Neural cell (in vitro differentiated cells): ENCODE results near the gene POU3F3. TPM values are rescaled to one million over a fixed set of nuclear protein-coding genes. Genes with fewer than 3 reads are reported as not detected.

Source experiments
- H2AFZ ChIP-seq: fragments of 200-600, 300-800 bp; sonication (generic), shearing (Covaris generic); 2 replicates; pipeline ENCODE4 v1.6.0; 2014; ENCODE audit warnings: low read depth, mild to moderate bottlenecking, antibody characterized with exemption, low read length, moderate library complexity
- H3F3A ChIP-seq: fragments of 200-600 bp; shearing (Covaris generic); 2 replicates; pipeline ENCODE4 v1.6.1; 2016; ENCODE audit warnings: mild to moderate bottlenecking, moderate library complexity, mixed read lengths, antibody characterized with exemption, low read length; ENCODE audit not compliant: insufficient read depth, poor library complexity, severe bottlenecking
- H3K27ac ChIP-seq: fragments of 200-600, 300-800 bp; sonication (generic), shearing (Covaris generic); 2 replicates; pipeline ENCODE4 v1.5.1; 2014; ENCODE audit warnings: mild to moderate bottlenecking, low read length, moderate library complexity
- H3K27me3 ChIP-seq: fragments of 300-800, 200-600 bp; sonication (generic), shearing (Covaris generic); 2 replicates; pipeline ENCODE4 v1.6.0; 2014; ENCODE audit warnings: mild to moderate bottlenecking, low read depth, low read length, moderate library complexity; ENCODE audit not compliant: insufficient read depth
- H3K36me3 ChIP-seq: fragments of 300-800, 200-600 bp; sonication (generic), shearing (Covaris generic); 2 replicates; pipeline ENCODE4 v1.5.1; 2014; ENCODE audit warnings: mild to moderate bottlenecking, antibody characterized with exemption, low read length, moderate library complexity; ENCODE audit not compliant: insufficient read depth
- H3K4me2 ChIP-seq: fragments of 300-800, 200-600 bp; sonication (generic), shearing (Covaris generic); 2 replicates; pipeline ENCODE4 v1.6.0; 2014; ENCODE audit warnings: mild to moderate bottlenecking, low read length
- H3K4me3 ChIP-seq: fragments of 300-800, 200-600 bp; sonication (generic), shearing (Covaris generic); 2 replicates; pipeline ENCODE4 v1.5.1; 2014; ENCODE audit warnings: mild to moderate bottlenecking, low read length, moderate library complexity
- H3K79me2 ChIP-seq: fragments of 200-600 bp; shearing (Covaris generic); replicated peaks from 2 replicates; pipeline ENCODE4 v1.6.0; 2014; ENCODE audit warnings: mild to moderate bottlenecking, low read length, moderate library complexity; ENCODE audit not compliant: insufficient read depth
- H3K9ac ChIP-seq: fragments of 300-800, 200-600 bp; sonication (generic), shearing (Covaris generic); 2 replicates; pipeline ENCODE4 v1.6.1; 2016; ENCODE audit warnings: mild to moderate bottlenecking, low read length, mixed read lengths
- H3K9me2 ChIP-seq: fragments of 200-600 bp; shearing (Covaris generic); 2 replicates; pipeline ENCODE4 v1.6.1; 2016; ENCODE audit warnings: mild to moderate bottlenecking, low read length, mixed read lengths; ENCODE audit not compliant: insufficient read depth
- H3K9me3 ChIP-seq: fragments of 200-600, 300-800 bp; sonication (generic), shearing (Covaris generic); 2 replicates; pipeline ENCODE4 v1.6.1; 2016; ENCODE audit warnings: mild to moderate bottlenecking, mixed run types, low read length, moderate library complexity, mixed read lengths
- H4K20me1 ChIP-seq: fragments of 200-600 bp; shearing (Covaris generic); 2 replicates; pipeline ENCODE4 v1.6.1; 2016; ENCODE audit warnings: mild to moderate bottlenecking, mixed run types; ENCODE audit not compliant: insufficient read depth
- EP300 ChIP-seq: fragments of 450-650 bp; conservative IDR thresholded peaks from 2 replicates; pipeline ENCODE4 v1.6.1; 2014; ENCODE audit warnings: antibody characterized with exemption, mild to moderate bottlenecking, moderate library complexity; ENCODE audit not compliant: poor library complexity, severe bottlenecking
- EZH2 ChIP-seq: fragments of 200-600, 300-800 bp; shearing (Covaris generic), sonication (generic); IDR thresholded peaks from 2 replicates; pipeline ENCODE4 v1.6.1; 2014; ENCODE audit warnings: antibody characterized with exemption, low read length, borderline replicate concordance, mild to moderate bottlenecking; ENCODE audit not compliant: insufficient read depth, poor library complexity, severe bottlenecking
- MXI1 ChIP-seq: fragments of 450-650 bp; conservative IDR thresholded peaks from 2 replicates; pipeline ENCODE4 v1.6.1; 2014; ENCODE audit warnings: antibody characterized with exemption, mild to moderate bottlenecking; ENCODE audit not compliant: poor library complexity, severe bottlenecking
- POLR2AphosphoS5 ChIP-seq: IDR thresholded peaks from 2 replicates; pipeline ENCODE4 v1.6.1; 2012
- RAD21 ChIP-seq: fragments of 450-650 bp; conservative IDR thresholded peaks from 2 replicates; pipeline ENCODE4 v1.6.1; 2014; ENCODE audit warnings: antibody characterized with exemption, mild to moderate bottlenecking, moderate library complexity
- SMC3 ChIP-seq: fragments of 450-650 bp; conservative IDR thresholded peaks from 2 replicates; pipeline ENCODE4 v1.6.1; 2014; ENCODE audit warnings: antibody characterized with exemption, mild to moderate bottlenecking, moderate library complexity; ENCODE audit not compliant: poor library complexity
- TAF1 ChIP-seq: IDR thresholded peaks from 2 replicates; pipeline ENCODE4 v1.6.1; 2012; ENCODE audit warnings: low read depth
- polyA plus RNA-seq: library from polyadenylated mRNA; depleted of rRNA; stranded (reverse); fragments of >200 nt; gene quantifications from 2 replicates; pipeline ENCODE4 v1.2.3, GENCODE V29; 2014
- TF ChIP-seq, protein P1 (sequence below): fragments of 450-650 bp; IDR thresholded peaks from 2 replicates; pipeline ENCODE4 v1.5.1; 2014; ENCODE audit warnings: antibody characterized with exemption, mild to moderate bottlenecking, moderate library complexity; ENCODE audit not compliant: poor library complexity, severe bottlenecking
- TF ChIP-seq, protein P2 (sequence below): IDR thresholded peaks from 2 replicates; pipeline ENCODE4 v1.6.1; 2012; ENCODE audit warnings: borderline replicate concordance

The POU3F3 gene
- polyA plus RNA-seq, 1 donor from 2014 or later = 69.3 TPM

DNA sequence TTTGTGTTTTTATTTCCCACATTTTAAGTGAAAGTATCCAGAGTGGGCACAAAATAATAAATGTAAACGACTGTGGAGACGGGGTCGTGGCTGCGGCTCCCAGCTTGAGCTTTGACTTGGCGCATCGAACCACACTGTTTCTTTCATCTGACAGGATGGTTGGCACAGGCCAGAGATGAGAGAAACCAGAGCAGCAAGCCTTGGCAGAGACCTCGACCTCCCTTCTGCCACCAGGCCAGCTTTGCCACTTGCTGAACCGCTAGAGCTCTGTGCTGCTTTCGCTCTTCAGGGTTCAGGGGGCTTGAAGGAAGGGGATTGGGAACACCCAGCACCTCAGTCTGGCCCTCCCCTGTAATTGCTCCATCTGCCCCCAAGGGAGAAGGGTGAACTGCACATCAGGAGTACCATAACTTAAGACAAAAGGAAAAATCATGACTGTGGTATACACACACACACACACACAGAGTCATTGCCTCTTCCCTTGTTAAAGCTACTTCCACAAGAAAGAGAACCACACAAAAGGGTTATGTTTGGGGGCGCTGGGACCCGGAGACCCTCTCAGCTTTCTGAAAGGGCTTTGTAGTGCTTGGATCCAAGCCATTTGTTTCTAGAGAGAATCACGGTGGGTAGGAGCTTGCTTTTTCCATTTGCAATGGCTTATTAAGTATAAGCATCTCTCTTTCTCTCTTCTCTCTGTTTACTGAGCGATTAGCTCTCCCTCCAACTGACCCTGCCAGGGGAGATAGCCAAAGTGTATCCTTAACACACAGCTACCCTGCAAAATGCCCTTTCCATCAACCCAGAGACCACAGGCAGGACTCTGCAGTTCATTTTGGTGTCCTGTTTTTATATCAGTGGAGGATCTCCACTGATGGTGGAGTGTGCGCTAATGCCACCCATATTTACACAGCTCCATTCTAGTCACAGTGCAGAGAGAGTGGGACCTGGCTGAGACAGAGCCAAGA, 23.0 kb downstream of the POU3F3 start:
- no peaks in the 10 kb centered on the region for H3K9me2 ChIP-seq
- H2AFZ ChIP-seq = no peak overlapping the region
- no peaks in the 10 kb centered on the region for H4K20me1 ChIP-seq
- TF ChIP-seq, protein P1, sequence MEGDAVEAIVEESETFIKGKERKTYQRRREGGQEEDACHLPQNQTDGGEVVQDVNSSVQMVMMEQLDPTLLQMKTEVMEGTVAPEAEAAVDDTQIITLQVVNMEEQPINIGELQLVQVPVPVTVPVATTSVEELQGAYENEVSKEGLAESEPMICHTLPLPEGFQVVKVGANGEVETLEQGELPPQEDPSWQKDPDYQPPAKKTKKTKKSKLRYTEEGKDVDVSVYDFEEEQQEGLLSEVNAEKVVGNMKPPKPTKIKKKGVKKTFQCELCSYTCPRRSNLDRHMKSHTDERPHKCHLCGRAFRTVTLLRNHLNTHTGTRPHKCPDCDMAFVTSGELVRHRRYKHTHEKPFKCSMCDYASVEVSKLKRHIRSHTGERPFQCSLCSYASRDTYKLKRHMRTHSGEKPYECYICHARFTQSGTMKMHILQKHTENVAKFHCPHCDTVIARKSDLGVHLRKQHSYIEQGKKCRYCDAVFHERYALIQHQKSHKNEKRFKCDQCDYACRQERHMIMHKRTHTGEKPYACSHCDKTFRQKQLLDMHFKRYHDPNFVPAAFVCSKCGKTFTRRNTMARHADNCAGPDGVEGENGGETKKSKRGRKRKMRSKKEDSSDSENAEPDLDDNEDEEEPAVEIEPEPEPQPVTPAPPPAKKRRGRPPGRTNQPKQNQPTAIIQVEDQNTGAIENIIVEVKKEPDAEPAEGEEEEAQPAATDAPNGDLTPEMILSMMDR = no peak
- no peak for TF ChIP-seq SMC3
- no peak for TF ChIP-seq TAF1
- TF ChIP-seq EZH2 = no peak
- no peak for TF ChIP-seq RAD21
- TF ChIP-seq POLR2AphosphoS5 = no peak
- no peaks in the 10 kb centered on the region for H3F3A ChIP-seq
- no peak overlapping the region for H3K27ac ChIP-seq
- no peaks in the 10 kb centered on the region for H3K36me3 ChIP-seq
- peaks cover 17% of the 10 kb centered on the region for H3K79me2 ChIP-seq
- no peak overlapping the region for H3K4me2 ChIP-seq
- no peak overlapping the region for H3K9ac ChIP-seq
- no peak overlapping the region for H3K4me3 ChIP-seq
- H3K27me3 ChIP-seq = no peaks in the 10 kb centered on the region
- H3K9me3 ChIP-seq = no peaks in the 10 kb centered on the region

DNA sequence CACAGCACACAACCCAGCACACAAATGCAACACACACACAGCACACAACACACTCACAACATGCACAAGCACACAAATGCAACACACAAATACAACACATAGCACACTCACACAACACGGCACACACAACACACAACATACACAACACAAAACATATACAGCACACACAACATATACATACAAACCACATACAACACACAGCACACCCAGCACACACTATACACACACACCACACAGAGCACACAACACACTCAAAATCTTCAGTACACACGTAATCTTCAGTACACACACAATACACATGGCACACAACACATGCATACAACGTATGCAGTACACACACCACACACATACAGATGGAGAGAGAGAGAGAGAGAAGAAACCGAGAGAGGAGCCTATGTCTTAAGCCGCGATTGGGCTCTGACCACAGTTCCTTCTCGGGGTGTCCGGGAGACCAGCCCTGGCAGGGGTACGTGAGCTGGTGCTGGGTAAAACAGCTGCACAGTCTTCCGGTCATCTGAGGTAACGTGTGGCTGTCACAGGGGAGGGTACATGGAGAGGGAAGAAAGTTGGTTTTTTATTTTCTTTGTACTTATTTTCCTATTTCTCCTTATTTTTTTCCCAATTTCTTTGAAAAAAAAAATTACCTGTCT, 25.1 kb downstream of the POU3F3 start:
- H3K9ac ChIP-seq = no peak overlapping the region
- no peak overlapping the region for H2AFZ ChIP-seq
- no peaks in the 10 kb centered on the region for H3K9me2 ChIP-seq
- no peaks in the 10 kb centered on the region for H3K9me3 ChIP-seq
- no peak for TF ChIP-seq SMC3
- H3K36me3 ChIP-seq = no peaks in the 10 kb centered on the region
- H3K27me3 ChIP-seq = no peaks in the 10 kb centered on the region
- H3F3A ChIP-seq = no peaks in the 10 kb centered on the region
- no peak overlapping the region for H3K27ac ChIP-seq
- no peaks in the 10 kb centered on the region for H4K20me1 ChIP-seq
- no peak overlapping the region for H3K4me2 ChIP-seq
- no peak overlapping the region for H3K4me3 ChIP-seq
- H3K79me2 ChIP-seq = peaks cover 3% of the 10 kb centered on the region

GRCh38 chr2:104880076-104880475, 26.2 kb downstream of the POU3F3 start:
- no peaks in the 10 kb centered on the region for H3K27me3 ChIP-seq
- no peak overlapping the region for H3K27ac ChIP-seq
- no peaks in the 10 kb centered on the region for H3K9me2 ChIP-seq
- H3K79me2 ChIP-seq = no peaks in the 10 kb centered on the region
- H3K9me3 ChIP-seq = no peaks in the 10 kb centered on the region
- H3F3A ChIP-seq = no peaks in the 10 kb centered on the region
- no peak overlapping the region for H3K4me2 ChIP-seq
- H4K20me1 ChIP-seq = no peaks in the 10 kb centered on the region
- no peak for TF ChIP-seq EP300
- no peak for TF ChIP-seq POLR2AphosphoS5
- TF ChIP-seq SMC3 = no peak
- TF ChIP-seq, protein P2, sequence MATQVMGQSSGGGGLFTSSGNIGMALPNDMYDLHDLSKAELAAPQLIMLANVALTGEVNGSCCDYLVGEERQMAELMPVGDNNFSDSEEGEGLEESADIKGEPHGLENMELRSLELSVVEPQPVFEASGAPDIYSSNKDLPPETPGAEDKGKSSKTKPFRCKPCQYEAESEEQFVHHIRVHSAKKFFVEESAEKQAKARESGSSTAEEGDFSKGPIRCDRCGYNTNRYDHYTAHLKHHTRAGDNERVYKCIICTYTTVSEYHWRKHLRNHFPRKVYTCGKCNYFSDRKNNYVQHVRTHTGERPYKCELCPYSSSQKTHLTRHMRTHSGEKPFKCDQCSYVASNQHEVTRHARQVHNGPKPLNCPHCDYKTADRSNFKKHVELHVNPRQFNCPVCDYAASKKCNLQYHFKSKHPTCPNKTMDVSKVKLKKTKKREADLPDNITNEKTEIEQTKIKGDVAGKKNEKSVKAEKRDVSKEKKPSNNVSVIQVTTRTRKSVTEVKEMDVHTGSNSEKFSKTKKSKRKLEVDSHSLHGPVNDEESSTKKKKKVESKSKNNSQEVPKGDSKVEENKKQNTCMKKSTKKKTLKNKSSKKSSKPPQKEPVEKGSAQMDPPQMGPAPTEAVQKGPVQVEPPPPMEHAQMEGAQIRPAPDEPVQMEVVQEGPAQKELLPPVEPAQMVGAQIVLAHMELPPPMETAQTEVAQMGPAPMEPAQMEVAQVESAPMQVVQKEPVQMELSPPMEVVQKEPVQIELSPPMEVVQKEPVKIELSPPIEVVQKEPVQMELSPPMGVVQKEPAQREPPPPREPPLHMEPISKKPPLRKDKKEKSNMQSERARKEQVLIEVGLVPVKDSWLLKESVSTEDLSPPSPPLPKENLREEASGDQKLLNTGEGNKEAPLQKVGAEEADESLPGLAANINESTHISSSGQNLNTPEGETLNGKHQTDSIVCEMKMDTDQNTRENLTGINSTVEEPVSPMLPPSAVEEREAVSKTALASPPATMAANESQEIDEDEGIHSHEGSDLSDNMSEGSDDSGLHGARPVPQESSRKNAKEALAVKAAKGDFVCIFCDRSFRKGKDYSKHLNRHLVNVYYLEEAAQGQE = no peak
- no peak for TF ChIP-seq TAF1
- no peak for TF ChIP-seq RAD21
- TF ChIP-seq EZH2 = no peak
- no peak for TF ChIP-seq MXI1
- TF ChIP-seq, protein P1 = no peak
- H3K4me3 ChIP-seq = no peak overlapping the region
- no peak overlapping the region for H2AFZ ChIP-seq
- no peaks in the 10 kb centered on the region for H3K36me3 ChIP-seq
- no peak overlapping the region for H3K9ac ChIP-seq
